ENCODE data around the gene MYO9B. TPM values are rescaled to one million over a fixed set of nuclear protein-coding genes. Genes with fewer than 3 reads are reported as not detected.

MYO9B gene
- total and polyA plus RNA-seq, 2 of the 13 experiments (the other 11 are each of a cell fraction or from before 2014, with no cell fraction given), result 18.0 to 18.3 TPM

DNA sequence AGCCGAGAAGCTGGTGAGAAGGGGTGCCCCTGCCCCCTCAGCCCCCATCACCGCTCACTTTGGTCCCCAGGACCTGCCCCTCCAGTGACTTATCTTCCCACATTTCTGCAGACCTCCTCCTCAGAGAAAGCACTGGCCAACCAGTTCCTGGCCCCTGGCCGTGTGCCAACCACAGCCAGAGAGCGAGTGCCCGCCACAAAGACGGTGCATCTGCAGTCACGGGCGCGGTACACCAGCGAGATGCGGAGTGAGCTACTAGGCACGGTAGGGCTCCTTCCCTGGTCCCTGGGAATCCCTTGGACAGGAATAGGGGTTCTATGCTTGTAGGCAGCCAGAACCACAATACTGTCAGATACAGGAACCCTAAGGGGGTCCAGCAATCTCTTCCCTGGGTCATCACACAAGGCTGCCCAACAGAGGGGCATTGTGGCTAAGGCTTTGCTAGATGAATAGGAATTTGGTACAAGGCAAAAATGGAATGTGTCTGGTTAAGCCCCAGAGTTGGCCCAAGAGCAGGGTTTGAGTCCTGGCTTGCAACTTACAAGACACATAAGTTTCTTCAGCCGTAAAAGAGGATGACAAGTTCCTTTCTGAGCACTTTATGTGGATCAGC lies 140.6 kb downstream of the MYO9B start:
- H4K20me1 ChIP-seq (ENCODE audit: insufficient read depth, low read length), result no peaks in the 10 kb centered on the region
- TF ChIP-seq, protein P1, sequence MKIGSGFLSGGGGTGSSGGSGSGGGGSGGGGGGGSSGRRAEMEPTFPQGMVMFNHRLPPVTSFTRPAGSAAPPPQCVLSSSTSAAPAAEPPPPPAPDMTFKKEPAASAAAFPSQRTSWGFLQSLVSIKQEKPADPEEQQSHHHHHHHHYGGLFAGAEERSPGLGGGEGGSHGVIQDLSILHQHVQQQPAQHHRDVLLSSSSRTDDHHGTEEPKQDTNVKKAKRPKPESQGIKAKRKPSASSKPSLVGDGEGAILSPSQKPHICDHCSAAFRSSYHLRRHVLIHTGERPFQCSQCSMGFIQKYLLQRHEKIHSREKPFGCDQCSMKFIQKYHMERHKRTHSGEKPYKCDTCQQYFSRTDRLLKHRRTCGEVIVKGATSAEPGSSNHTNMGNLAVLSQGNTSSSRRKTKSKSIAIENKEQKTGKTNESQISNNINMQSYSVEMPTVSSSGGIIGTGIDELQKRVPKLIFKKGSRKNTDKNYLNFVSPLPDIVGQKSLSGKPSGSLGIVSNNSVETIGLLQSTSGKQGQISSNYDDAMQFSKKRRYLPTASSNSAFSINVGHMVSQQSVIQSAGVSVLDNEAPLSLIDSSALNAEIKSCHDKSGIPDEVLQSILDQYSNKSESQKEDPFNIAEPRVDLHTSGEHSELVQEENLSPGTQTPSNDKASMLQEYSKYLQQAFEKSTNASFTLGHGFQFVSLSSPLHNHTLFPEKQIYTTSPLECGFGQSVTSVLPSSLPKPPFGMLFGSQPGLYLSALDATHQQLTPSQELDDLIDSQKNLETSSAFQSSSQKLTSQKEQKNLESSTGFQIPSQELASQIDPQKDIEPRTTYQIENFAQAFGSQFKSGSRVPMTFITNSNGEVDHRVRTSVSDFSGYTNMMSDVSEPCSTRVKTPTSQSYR (CRISPR knock-in tag; IDR thresholded peaks at IDR 0.05; ENCODE audit: borderline replicate concordance), result no peak
- TF ChIP-seq, protein P2, sequence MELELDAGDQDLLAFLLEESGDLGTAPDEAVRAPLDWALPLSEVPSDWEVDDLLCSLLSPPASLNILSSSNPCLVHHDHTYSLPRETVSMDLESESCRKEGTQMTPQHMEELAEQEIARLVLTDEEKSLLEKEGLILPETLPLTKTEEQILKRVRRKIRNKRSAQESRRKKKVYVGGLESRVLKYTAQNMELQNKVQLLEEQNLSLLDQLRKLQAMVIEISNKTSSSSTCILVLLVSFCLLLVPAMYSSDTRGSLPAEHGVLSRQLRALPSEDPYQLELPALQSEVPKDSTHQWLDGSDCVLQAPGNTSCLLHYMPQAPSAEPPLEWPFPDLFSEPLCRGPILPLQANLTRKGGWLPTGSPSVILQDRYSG (CRISPR knock-in tag; IDR thresholded peaks at IDR 0.05), result no peak
- TF ChIP-seq CCAR2 (optimal IDR thresholded peaks at IDR 0.05; ENCODE audit: low read depth, low read length), result no peak
- TF ChIP-seq MED13 (CRISPR knock-in tag; IDR thresholded peaks at IDR 0.05), result 0 out of 2 replicates have a peak, but pooled peaks have one; percentile 24
- peaks cover 43% of the 10 kb centered on the region for H3K4me1 ChIP-seq (ENCODE audit: insufficient read depth, low read length)
- H3K9me3 ChIP-seq (ENCODE audit: low read length), result no peaks in the 10 kb centered on the region
- intact Hi-C loops (cut with micrococcal nuclease; ENCODE audit: unreplicated experiment) (no loop called here), in situ Hi-C loops (cut with HindIII; ENCODE audit: extremely low pct_ligation_motif_present, low pct_unique_long_range_greater_than_20kb) (no loop called here)
- TSS peak; percentile 62 for BruUV-seq (replicated peaks)
- peaks cover 0 to 6% of the 10 kb centered on the region in 2 experiments; a peak in 2 of 5 replicates for H3K36me3 ChIP-seq (replicated peaks in 1 of 2; ENCODE audit: control insufficient read depth in 1 of 2, insufficient read depth in 2 of 2, low read length in 2 of 2)
- peak overlapping the region; percentile 77 for H3K4me2 ChIP-seq (ENCODE audit: low read depth, low read length)
- H3K79me2 ChIP-seq (ENCODE audit: insufficient read depth, low read length), result no peaks in the 10 kb centered on the region
- peak overlapping the region; percentile 97 for H3K27ac ChIP-seq (ENCODE audit: extremely low read length, insufficient read depth, low read length)
- CTCF ChIA-PET (ENCODE audit: low intra/inter-chr PET ratio, low total read pairs), result no interaction called here
- peak overlapping the region; percentile 99 for H3K9ac ChIP-seq (ENCODE audit: insufficient read depth, low read depth, low read length)
- ATAC-seq, result no peak
- H3K27me3 ChIP-seq (ENCODE audit: control insufficient read depth in 1 of 2, insufficient read depth in 2 of 2, low read length in 2 of 2), result no peaks in the 10 kb centered on the region; a peak in 1 of 5 replicates
- peak overlapping the region; percentile 63 to 94 (median 81); a peak in 4 of 6 replicates for H3K4me3 ChIP-seq (replicated peaks in 1 of 3; ENCODE audit: insufficient read depth in 1 of 3, low read depth in 2 of 3, low read length in 3 of 3)
- no peak for FAIRE-seq
- DNase-seq (ENCODE audit: low spot score), result no peak
- POLR2A ChIA-PET, result interaction anchor here (0.6 to 4.2 kb wide), 23 partner anchors 10 to 142 kb away, joined by 3 to 120 read pairs (median 8); partner anchors contain the start of genes ABHD8, BABAM1, DDA1 and HAUS8
- whole genome bisulfite sequencing (ENCODE audit: low lambda C conversion rate), result 96% methylated on average over 11 of the region's 13 CpGs
- no peak overlapping the region for H2AFZ ChIP-seq (ENCODE audit: low read length)
